ENCODE measurements around the gene GRWD1. TPM values are rescaled to one million over a fixed set of nuclear protein-coding genes. Genes with fewer than 3 reads are reported as not detected.
A peak's percentile ranks its signal among the peaks of the same experiment; 100 is the strongest.

The GRWD1 gene
- total RNA-seq, 1 donor from 2014 or later, result 31.9 TPM

DNA sequence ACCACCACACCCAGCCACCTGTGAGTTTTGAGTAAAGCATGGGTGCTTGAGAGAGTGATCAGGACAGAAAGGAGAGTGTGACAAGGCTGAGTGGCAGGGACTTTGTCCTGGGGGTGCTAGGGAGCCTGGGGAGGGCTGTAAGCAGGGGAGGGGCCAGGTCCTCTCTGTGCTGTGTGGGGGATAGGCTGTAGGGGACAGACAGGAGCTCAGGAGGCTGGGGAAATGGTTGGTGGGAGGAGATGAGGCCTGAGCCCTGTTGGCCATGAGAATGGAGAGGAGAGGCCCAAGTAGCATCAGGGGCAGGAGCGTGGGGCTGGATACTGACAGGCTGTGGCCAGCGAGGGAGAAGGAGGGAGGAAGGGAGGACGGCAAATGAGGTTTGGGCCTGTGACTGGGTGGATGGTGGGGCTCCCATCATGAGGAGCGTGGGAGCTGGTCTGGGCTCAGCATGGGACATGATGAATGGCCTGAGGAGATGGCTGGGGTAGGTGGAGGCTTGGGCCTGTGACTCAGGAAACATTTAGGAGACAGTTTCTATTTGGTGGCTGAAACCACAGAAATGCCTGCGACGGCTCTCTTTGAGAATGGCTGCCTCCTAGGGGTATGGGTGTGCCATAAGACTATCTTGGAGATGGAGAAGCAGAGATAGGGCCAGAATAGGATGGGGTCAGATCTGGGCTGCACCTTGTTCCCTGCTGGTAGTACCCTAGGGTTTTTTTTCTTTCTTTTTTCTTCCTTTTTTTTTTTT, 27.3 kb upstream of the GRWD1 start:
- TF ChIP-seq CTCF (IDR thresholded peaks at IDR 0.05; ENCODE audit: insufficient read depth, low read length, severe bottlenecking), result no peak
- FAIRE-seq (no peak), DNase-seq (ENCODE audit: low read depth) (no peak)

GRCh38 chr19:48419158-48419920, 26.4 kb upstream of the GRWD1 start:
- no peak for DNase-seq (ENCODE audit: low read depth)
- no peaks in the 10 kb centered on the region for H3K36me3 ChIP-seq (ENCODE audit: control insufficient read depth, insufficient read depth, low read length)
- TF ChIP-seq CTCF (IDR thresholded peaks at IDR 0.05; ENCODE audit: insufficient read depth, low read length, severe bottlenecking), result no peak
- no peak overlapping the region for H3K4me3 ChIP-seq (ENCODE audit: low read depth, low read length)
- FAIRE-seq, result no peak
- H3K27me3 ChIP-seq (ENCODE audit: control insufficient read depth, insufficient read depth, low read length), result peaks cover 4% of the 10 kb centered on the region

More for the DNA sequence above, 27.3 kb upstream of the GRWD1 start:
- Histone ChIP-seq H3K36me3 (ENCODE audit: control insufficient read depth, insufficient read depth, low read length) (no peaks in the 10 kb centered on the region), H3K27me3 (ENCODE audit: control insufficient read depth, insufficient read depth, low read length) (peaks cover 4% of the 10 kb centered on the region), H3K4me3 (ENCODE audit: low read depth, low read length) (no peak overlapping the region)

DNA sequence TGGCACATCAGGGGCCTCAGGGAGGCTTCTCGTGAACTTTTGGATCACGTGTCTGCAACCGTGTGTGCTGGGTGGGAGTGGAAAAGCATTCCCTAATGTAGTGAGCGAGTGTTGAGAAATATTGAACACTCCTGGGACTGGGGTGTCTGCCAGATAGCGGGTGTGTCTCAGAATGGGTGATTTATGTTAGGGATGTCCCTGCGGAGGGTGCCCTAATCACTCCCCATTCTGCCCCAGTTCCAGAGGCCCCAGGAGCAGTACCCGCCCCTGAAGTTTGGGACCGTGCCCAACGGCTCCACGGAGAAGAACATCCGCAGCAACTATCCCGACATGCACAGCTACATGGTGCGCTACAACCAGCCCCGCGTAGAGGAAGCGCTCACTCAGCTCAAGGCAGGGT, 24.2 kb upstream of the GRWD1 start:
- Histone ChIP-seq H3K4me3 (ENCODE audit: low read depth, low read length) (no peak overlapping the region), H3K27me3 (ENCODE audit: control insufficient read depth, insufficient read depth, low read length) (peaks cover 3% of the 10 kb centered on the region), H3K36me3 (ENCODE audit: control insufficient read depth, insufficient read depth, low read length) (no peaks in the 10 kb centered on the region)
- DNase-seq (ENCODE audit: low read depth) (no peak), FAIRE-seq (no peak)
- no peak for TF ChIP-seq CTCF (IDR thresholded peaks at IDR 0.05; ENCODE audit: insufficient read depth, low read length, severe bottlenecking)

GRCh38 chr19:48424694-48425219, 21.0 kb upstream of the GRWD1 start:
- DNase-seq (ENCODE audit: low read depth) (peak; percentile 50), FAIRE-seq (no peak)
- no peaks in the 10 kb centered on the region for H3K27me3 ChIP-seq (ENCODE audit: control insufficient read depth, insufficient read depth, low read length)

GRCh38 chr19:48428670-48429069, 17.1 kb upstream of the GRWD1 start:
- H3K4me3 ChIP-seq (ENCODE audit: low read depth, low read length), result no peak overlapping the region
- FAIRE-seq (no peak), DNase-seq (ENCODE audit: low read depth) (no peak)
- no peak for TF ChIP-seq CTCF (IDR thresholded peaks at IDR 0.05; ENCODE audit: insufficient read depth, low read length, severe bottlenecking)
- no peaks in the 10 kb centered on the region for H3K27me3 ChIP-seq (ENCODE audit: control insufficient read depth, insufficient read depth, low read length)
- no peaks in the 10 kb centered on the region for H3K36me3 ChIP-seq (ENCODE audit: control insufficient read depth, insufficient read depth, low read length)

More at GRCh38 chr19:48424694-48425219, 21.0 kb upstream of the GRWD1 start:
- no peaks in the 10 kb centered on the region for H3K36me3 ChIP-seq (ENCODE audit: control insufficient read depth, insufficient read depth, low read length)
- H3K4me3 ChIP-seq (ENCODE audit: low read depth, low read length), result no peak overlapping the region
- TF ChIP-seq CTCF (IDR thresholded peaks at IDR 0.05; ENCODE audit: insufficient read depth, low read length, severe bottlenecking), result no peak
